ENCODE data around the gene SIGLEC14. TPM values are rescaled to one million over a fixed set of nuclear protein-coding genes. Genes with fewer than 3 reads are reported as not detected.

SIGLEC14 gene
- total and polyA plus RNA-seq, 2 donors, result 1.6 to 7.3 TPM

GRCh38 chr19:51593138-51593890, 53.3 kb downstream of the SIGLEC14 start:
- Histone ChIP-seq H3K36me3 (ENCODE audit: control insufficient read depth in 2 of 2, insufficient read depth in 2 of 2, low read length in 1 of 2) (no peaks in the 10 kb centered on the region), H3K9me3 (ENCODE audit: control insufficient read depth in 2 of 2, insufficient read depth in 1 of 2, low read length in 1 of 2) (no peaks in the 10 kb centered on the region), H3K4me3 (ENCODE audit: low read length in 2 of 2) (peak overlapping the region; percentile 61 to 71), H3K4me1 (ENCODE audit: control insufficient read depth in 2 of 2, insufficient read depth in 2 of 2, low read length in 2 of 2) (peaks cover 10 to 11% of the 10 kb centered on the region in 2 donors), H3K27me3 (ENCODE audit: control insufficient read depth in 2 of 2, insufficient read depth in 1 of 2, low read length in 1 of 2) (no peaks in the 10 kb centered on the region), H3K27ac (ENCODE audit: low read depth in 1 of 2, low read length in 1 of 2) (no peak overlapping the region)
- no peak for DNase-seq (ENCODE audit: low read depth in 6 of 9, low spot score in 9 of 9)
- WGBS, result 51% methylated on average over 10 of the region's 10 CpGs

Other genes with a start within 250 kb of the SIGLEC14 start
- 7.6 TPM for gene SIGLEC10, start 229.2 kb downstream of the SIGLEC14 start, total RNA-seq
- 19.0 TPM for gene SIGLEC10, start 229.2 kb downstream of the SIGLEC14 start, polyA plus RNA-seq
- 2.1 TPM for gene SIGLEC8, start 188.4 kb downstream of the SIGLEC14 start, total RNA-seq
- 2.1 TPM for gene SIGLEC8, start 188.4 kb downstream of the SIGLEC14 start, polyA plus RNA-seq
- gene CEACAM18, start 168.3 kb downstream of the SIGLEC14 start, total RNA-seq, result not detected
- not detected for gene CEACAM18, start 168.3 kb downstream of the SIGLEC14 start, polyA plus RNA-seq
- 0.99 TPM for gene SIGLEC12, start 145.0 kb downstream of the SIGLEC14 start, total RNA-seq
- gene SIGLEC12, start 145.0 kb downstream of the SIGLEC14 start, polyA plus RNA-seq, result 1.1 TPM
- gene SIGLEC6, start 115.2 kb downstream of the SIGLEC14 start, total RNA-seq, result 0.28 TPM
- gene SIGLEC6, start 115.2 kb downstream of the SIGLEC14 start, polyA plus RNA-seq, result 0.27 TPM
- 4.8 TPM for gene ZNF175, start 75.5 kb downstream of the SIGLEC14 start, total RNA-seq
- gene ZNF175, start 75.5 kb downstream of the SIGLEC14 start, polyA plus RNA-seq, result 3.9 TPM
- 0.90 TPM for gene SIGLEC5, start 16.4 kb downstream of the SIGLEC14 start, total RNA-seq
- gene SIGLEC5, start 16.4 kb downstream of the SIGLEC14 start, polyA plus RNA-seq, result not detected
- gene SPACA6, start 46.5 kb upstream of the SIGLEC14 start, total RNA-seq, result 2.7 TPM
- gene SPACA6, start 46.5 kb upstream of the SIGLEC14 start, polyA plus RNA-seq, result 10.5 TPM
- gene HAS1, start 77.2 kb upstream of the SIGLEC14 start, total RNA-seq, result 0.09 TPM
- gene HAS1, start 77.2 kb upstream of the SIGLEC14 start, polyA plus RNA-seq, result 0.11 TPM
- gene FPR1, start 105.1 kb upstream of the SIGLEC14 start, total RNA-seq, result 3.6 TPM
- 4.7 TPM for gene FPR1, start 105.1 kb upstream of the SIGLEC14 start, polyA plus RNA-seq
- gene FPR2, start 114.4 kb upstream of the SIGLEC14 start, total RNA-seq, result 1.2 TPM
- gene FPR2, start 114.4 kb upstream of the SIGLEC14 start, polyA plus RNA-seq, result 1.4 TPM
- 14.1 TPM for gene FPR3, start 148.3 kb upstream of the SIGLEC14 start, total RNA-seq
- gene FPR3, start 148.3 kb upstream of the SIGLEC14 start, polyA plus RNA-seq, result 7.8 TPM
- 11.4 TPM for gene ZNF577, start 241.1 kb upstream of the SIGLEC14 start, total RNA-seq
- 30.2 TPM for gene ZNF577, start 241.1 kb upstream of the SIGLEC14 start, polyA plus RNA-seq

Data from thymus (tissue), 11 donors.